ENCODE measurements around the gene ARSI.

The ARSI gene

DNA sequence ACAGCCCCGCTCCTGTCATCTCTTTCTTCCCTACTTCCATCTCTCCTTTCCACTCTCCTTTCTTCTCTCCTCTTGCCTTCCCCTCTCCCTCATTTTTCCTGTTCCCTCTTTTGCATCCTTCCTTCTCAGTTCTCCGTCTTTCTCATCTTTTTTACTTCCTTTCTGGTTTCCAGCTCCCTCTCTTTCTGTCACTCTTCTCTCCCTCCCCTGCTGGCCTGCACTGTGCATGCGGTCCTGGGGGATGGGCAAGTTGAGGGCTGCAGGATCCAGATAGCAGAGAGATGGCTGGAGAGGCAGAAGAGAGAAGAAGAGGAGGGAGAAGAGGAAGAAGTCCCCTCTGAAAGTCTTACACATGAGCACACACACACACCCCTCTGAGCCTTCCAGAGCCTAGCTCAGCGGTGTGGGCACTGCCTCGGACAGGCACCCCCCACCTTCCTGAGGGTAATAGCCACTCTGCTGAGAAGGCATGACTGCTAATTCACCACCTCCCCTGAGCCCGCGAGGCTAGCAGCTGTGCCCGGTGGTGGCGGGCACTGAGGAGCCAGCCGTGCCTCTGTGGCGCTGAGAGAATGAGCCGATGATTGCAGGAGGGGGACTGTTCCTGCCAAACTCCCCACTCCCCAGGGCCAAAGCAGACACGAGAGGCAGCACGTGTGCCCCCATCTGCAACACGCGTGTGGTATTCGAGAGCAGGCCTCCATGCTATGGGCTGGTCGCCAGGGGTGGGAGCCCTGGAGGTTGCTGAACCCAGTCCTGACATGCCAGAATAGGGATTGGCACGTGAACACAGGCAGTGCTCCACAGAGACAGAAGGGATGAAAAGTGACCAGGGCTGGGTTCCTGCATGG lies 9.4 kb downstream of the ARSI start:
- POLR2A ChIA-PET (ENCODE audit: low non-redundant PET), result no interaction called here
- TF ChIP-seq, protein P1, sequence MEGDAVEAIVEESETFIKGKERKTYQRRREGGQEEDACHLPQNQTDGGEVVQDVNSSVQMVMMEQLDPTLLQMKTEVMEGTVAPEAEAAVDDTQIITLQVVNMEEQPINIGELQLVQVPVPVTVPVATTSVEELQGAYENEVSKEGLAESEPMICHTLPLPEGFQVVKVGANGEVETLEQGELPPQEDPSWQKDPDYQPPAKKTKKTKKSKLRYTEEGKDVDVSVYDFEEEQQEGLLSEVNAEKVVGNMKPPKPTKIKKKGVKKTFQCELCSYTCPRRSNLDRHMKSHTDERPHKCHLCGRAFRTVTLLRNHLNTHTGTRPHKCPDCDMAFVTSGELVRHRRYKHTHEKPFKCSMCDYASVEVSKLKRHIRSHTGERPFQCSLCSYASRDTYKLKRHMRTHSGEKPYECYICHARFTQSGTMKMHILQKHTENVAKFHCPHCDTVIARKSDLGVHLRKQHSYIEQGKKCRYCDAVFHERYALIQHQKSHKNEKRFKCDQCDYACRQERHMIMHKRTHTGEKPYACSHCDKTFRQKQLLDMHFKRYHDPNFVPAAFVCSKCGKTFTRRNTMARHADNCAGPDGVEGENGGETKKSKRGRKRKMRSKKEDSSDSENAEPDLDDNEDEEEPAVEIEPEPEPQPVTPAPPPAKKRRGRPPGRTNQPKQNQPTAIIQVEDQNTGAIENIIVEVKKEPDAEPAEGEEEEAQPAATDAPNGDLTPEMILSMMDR (conservative IDR thresholded peaks at IDR 0.05; ENCODE audit: low read depth), result no peak
- CTCF ChIA-PET, result interaction anchor here (0.6 to 0.7 kb wide), 2 partner anchors 17 to 108 kb away, joined by 3 to 4 read pairs; no protein-coding TSS in a partner anchor
- no peak for DNase-seq (ENCODE audit: low spot score)
- peak overlapping the region; percentile 99 for H3K27ac ChIP-seq

GRCh38 chr5:150291388-150292385 lies 11.0 kb downstream of the ARSI start:
- no peak overlapping the region for H3K27ac ChIP-seq
- TF ChIP-seq, protein P1 (conservative IDR thresholded peaks at IDR 0.05; ENCODE audit: low read depth), result no peak
- ChIA-PET POLR2A (ENCODE audit: low non-redundant PET) (no interaction called here), CTCF (interaction anchor here (0.5 to 1.2 kb wide), 2 partner anchors 29 to 1527 kb away, joined by 3 read pairs; no protein-coding TSS in a partner anchor)
- no peak for DNase-seq (ENCODE audit: low spot score)

DNA sequence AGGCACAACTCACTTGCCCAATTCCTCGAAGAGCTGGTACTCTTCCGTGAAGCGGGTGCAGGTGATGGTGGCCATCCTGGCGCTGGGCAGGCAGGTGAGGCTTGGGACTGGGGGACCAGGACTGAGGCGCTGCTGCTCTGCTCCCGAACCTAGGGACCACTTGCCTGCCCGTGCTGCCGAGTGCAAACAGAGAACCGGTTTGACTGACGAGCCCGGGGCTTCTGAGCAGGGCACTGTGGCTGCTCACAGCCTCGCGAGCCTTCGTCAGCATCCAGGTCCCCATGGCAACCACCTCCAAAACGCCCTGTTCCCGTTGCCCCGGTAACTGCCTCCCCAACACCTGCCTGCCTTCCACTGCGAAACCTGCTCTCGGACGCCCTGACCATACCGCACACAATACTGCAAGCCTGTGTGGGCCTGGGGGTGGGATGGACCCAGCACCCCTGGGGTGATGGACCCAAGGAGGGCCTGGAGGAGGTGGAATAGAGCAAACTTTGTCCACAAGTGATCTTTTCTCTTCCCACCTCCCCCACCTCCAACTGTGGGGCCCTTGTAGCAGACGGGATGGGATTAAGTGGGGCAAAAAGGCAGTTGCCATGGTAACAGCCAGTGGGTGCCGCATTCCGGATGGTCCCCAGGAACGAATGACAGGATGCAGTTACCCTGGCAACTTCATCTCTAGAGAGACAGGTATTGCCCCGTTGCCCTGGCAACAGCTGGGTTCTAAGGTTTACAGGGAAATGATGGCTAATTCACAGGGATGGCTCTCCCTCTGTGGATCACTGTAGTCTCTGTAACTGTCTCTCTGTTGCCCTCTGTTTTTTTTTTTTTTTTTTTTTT lies 12.9 kb downstream of the ARSI start, which contains the start of gene CAMK2A:
CAMK2A (minus strand) TSS at position 223 of the 840 bp plus-strand sequence; CDS start at position 75, 148 bp downstream.
- no peak for DNase-seq (ENCODE audit: low spot score)
- no peak within 1 kb of the TSS for H3K27ac ChIP-seq
- ChIA-PET POLR2A (ENCODE audit: low non-redundant PET) (interaction anchor here (0.6 kb wide), 1 partner anchor 38 kb away, joined by 3 read pairs; no protein-coding TSS in a partner anchor), CTCF (interaction anchor here (0.7 to 1.2 kb wide), 3 partner anchors 17 to 365 kb away, joined by 3 to 5 read pairs (median 4); no protein-coding TSS in a partner anchor)
- TF ChIP-seq, protein P1 (conservative IDR thresholded peaks at IDR 0.05; ENCODE audit: low read depth), result no peak

GRCh38 chr5:150288791-150289190 lies 13.9 kb downstream of the ARSI start:
- POLR2A ChIA-PET (ENCODE audit: low non-redundant PET), result no interaction called here

DNA sequence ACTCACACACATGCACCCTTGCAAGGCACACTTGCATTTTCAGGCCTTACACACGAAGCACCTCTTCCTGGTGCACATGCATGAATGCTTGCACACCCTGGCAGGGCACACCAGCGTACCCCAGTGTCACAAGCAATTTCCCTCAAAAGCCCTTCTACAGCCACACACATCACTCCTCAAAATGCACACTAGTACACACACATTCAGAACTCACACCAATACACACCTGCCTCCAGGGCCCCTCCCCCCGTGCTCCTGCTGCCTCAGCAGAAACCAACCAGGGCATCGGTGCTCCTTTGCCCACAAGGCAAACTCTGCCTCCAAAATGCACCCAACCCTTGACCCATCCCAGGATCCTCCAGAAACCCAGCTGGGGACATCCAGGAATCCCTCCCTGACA lies 14.3 kb downstream of the ARSI start:
- POLR2A ChIA-PET (ENCODE audit: low non-redundant PET), result no interaction called here
- CTCF ChIA-PET, result interaction anchor here (0.7 kb wide), 1 partner anchor 412 kb away, joined by 4 read pairs; the partner anchor contains the start of gene RBM22
- TF ChIP-seq, protein P1 (conservative IDR thresholded peaks at IDR 0.05; ENCODE audit: low read depth), result no peak
- no peak overlapping the region for H3K27ac ChIP-seq
- no peak for DNase-seq (ENCODE audit: low spot score)

More at GRCh38 chr5:150288791-150289190, 13.9 kb downstream of the ARSI start:
- H3K27ac ChIP-seq, result no peak overlapping the region
- CTCF ChIA-PET, result interaction anchor here (0.6 to 1.0 kb wide), 2 partner anchors 16 to 534 kb away, joined by 3 read pairs; no protein-coding TSS in a partner anchor
- DNase-seq (ENCODE audit: low spot score), result no peak
- TF ChIP-seq, protein P1 (conservative IDR thresholded peaks at IDR 0.05; ENCODE audit: low read depth), result no peak

All from RWPE1 (cell line).